Gastroesophageal sphincter (tissue), 4 donors: ENCODE measurements around the gene WDR20. TPM values are rescaled to one million over a fixed set of nuclear protein-coding genes. Genes with fewer than 3 reads are reported as not detected.

Experiments
- ATAC-seq: fragments of 150-250 bp; one replicate; pipeline ENCODE4 v1.9.1; 2016; ENCODE audit warnings: mild to moderate bottlenecking, moderate library complexity
- H3K27ac ChIP-seq, 4 donors: fragments of 200-600 bp; sonication (generic) in 3 of 4; 1 replicate in 3 of 4; 2 replicates in 1 of 4; pipeline ENCODE4 v1.5.1; 2016 to 2019
- H3K27me3 ChIP-seq: fragments of 200-600 bp; sonication (generic); one replicate; pipeline ENCODE4 v1.5.1; 2019
- H3K36me3 ChIP-seq, 2 donors: fragments of 200-600 bp; sonication (generic); one replicate each; pipeline ENCODE4 v1.5.1; 2019; ENCODE audit warnings: control low read depth in 1 of 2
- H3K4me1 ChIP-seq, 3 donors: fragments of 200-600 bp; sonication (generic); 1 replicate in 2 of 3; 2 replicates in 1 of 3; pipeline ENCODE4 v1.5.1; 2016 to 2019; ENCODE audit warnings: control low read depth in 2 of 3
- H3K4me3 ChIP-seq, 2 donors: fragments of 200-600 bp; sonication (generic); one replicate each; pipeline ENCODE4 v1.5.1; 2019; ENCODE audit warnings: mild to moderate bottlenecking in 1 of 2, moderate library complexity in 1 of 2
- H3K9me3 ChIP-seq, 3 donors: fragments of 200-600 bp; sonication (generic); one replicate each; pipeline ENCODE4 v1.5.1; 2017 to 2019; ENCODE audit warnings: control low read depth in 2 of 3
- CTCF ChIP-seq, 4 experiments: fragments of 200-600 bp in 2 of 4; fragments of 450-650 bp in 2 of 4; sonication (generic) in 1 of 4; IDR thresholded peaks; one replicate each; pipeline ENCODE4 v1.5.1; 2017 to 2019; ENCODE audit warnings: antibody characterized with exemption in 4 of 4, mild to moderate bottlenecking in 2 of 4, moderate library complexity in 2 of 4
- EP300 ChIP-seq: sonication (generic); formaldehyde crosslinking; IDR thresholded peaks from one replicate; pipeline ENCODE4 v1.6.1; 2017; ENCODE audit warnings: antibody characterized with exemption, mild to moderate bottlenecking
- POLR2A ChIP-seq, 2 donors: fragments of 450-650 bp; IDR thresholded peaks; one replicate each; pipeline ENCODE4 v1.6.1; 2017; ENCODE audit warnings: antibody characterized with exemption in 2 of 2, mild to moderate bottlenecking in 2 of 2, moderate library complexity in 1 of 2
- POLR2AphosphoS5 ChIP-seq: sonication (generic); formaldehyde crosslinking; IDR thresholded peaks from one replicate; pipeline ENCODE4 v1.6.1; 2017; ENCODE audit warnings: antibody characterized with exemption
- WGBS, 2 donors: methylation state at CpG; one replicate each; pipeline ENCODE4 v1.1.5; 2018; ENCODE audit warnings: low coverage in 1 of 2; 5-methylcytosine and 5-hydroxymethylcytosine counted together
- total RNA-seq, 4 donors: library from RNA; depleted of rRNA; stranded (reverse); fragments of >200 nt; gene quantifications; one replicate each; pipeline ENCODE4 v1.1.0, GENCODE V29; 2016

The WDR20 gene
- total RNA-seq, 4 donors from 2014 or later = 24.6 to 33.0 (median 28.9) TPM

DNA sequence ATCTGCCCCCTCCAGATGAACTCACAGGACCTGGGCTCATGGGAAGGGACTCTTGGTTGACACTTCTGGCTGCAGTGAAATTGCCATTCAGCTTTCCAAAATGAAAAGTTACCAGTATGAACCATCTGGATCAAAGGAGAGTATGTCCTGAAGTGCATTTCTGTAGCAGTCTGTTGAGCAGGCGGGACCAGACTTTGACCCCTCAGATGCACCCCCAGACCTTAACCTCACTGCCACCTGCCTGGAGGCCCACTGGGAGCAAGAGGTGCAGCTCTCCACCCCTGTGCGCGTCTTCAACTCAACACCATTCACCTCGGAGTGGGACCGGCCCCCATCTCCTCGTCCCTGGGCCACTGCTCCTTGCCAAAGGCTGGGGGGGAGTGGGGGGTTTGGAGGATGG is 110.3 kb downstream of the WDR20 start:
- H3K27me3 ChIP-seq = no peaks in the 10 kb centered on the region
- 88% methylated on average over 3 of the region's 6 CpGs; no CpG with 5 or more reads in 1 of the 2 donors for WGBS, 2 donors
- no peaks in the 10 kb centered on the region for H3K9me3 ChIP-seq
- TF ChIP-seq CTCF (IDR thresholded peaks at IDR 0.05) (no peak), POLR2AphosphoS5 (no peak), POLR2A (IDR thresholded peaks at IDR 0.05) (no peak), EP300 (no peak)
- no peak for ATAC-seq
- peaks cover 0 to 22% of the 10 kb centered on the region in 2 donors for H3K36me3 ChIP-seq
- no peak overlapping the region for H3K27ac ChIP-seq
- H3K4me1 ChIP-seq = no peaks in the 10 kb centered on the region
- H3K4me3 ChIP-seq = no peak overlapping the region

GRCh38 chr14:102250636-102251035 is 110.9 kb downstream of the WDR20 start:
- Histone ChIP-seq H3K4me1 (peaks cover 0 to 5% (median 0%) of the 10 kb centered on the region in 3 donors), H3K4me3 (no peak overlapping the region), H3K36me3 (peaks cover 0 to 22% of the 10 kb centered on the region in 2 donors), H3K27me3 (no peaks in the 10 kb centered on the region), H3K9me3 (no peaks in the 10 kb centered on the region), H3K27ac (no peak overlapping the region)
- no peak for ATAC-seq
- WGBS, 2 donors = 89 to 100% methylated on average over 3 to 7 of the region's 15 CpGs
- TF ChIP-seq POLR2AphosphoS5 (no peak), CTCF (IDR thresholded peaks at IDR 0.05) (no peak), POLR2A (IDR thresholded peaks at IDR 0.05) (no peak), EP300 (no peak)

DNA sequence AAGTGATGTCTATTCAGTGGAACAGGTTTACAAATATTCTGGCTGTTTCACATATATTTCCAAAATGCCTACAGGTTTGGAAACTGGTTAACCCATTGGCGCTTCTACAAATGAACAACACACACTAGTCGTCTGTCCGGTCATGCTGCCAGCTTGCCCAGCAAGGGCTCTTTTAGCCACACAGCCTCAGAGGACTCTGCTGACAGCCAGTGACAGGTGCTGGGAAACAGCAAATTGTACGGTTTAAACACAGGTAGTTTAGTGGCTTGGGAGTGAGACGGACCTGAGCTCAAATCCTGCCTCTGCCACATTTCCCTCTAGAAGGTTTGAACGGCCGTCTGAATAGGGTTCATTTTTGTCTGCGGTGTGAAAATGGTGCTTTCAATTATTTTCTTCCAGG is 111.5 kb downstream of the WDR20 start:
- Histone ChIP-seq H3K4me3 (no peak overlapping the region), H3K4me1 (peaks cover 0 to 7% (median 0%) of the 10 kb centered on the region in 3 donors), H3K27ac (no peak overlapping the region), H3K36me3 (peaks cover 0 to 22% of the 10 kb centered on the region in 2 donors), H3K9me3 (no peaks in the 10 kb centered on the region), H3K27me3 (no peaks in the 10 kb centered on the region)
- TF ChIP-seq POLR2AphosphoS5 = no peak
- no peak for TF ChIP-seq POLR2A (IDR thresholded peaks at IDR 0.05)
- TF ChIP-seq EP300 = no peak
- no peak for TF ChIP-seq CTCF (IDR thresholded peaks at IDR 0.05)
- no peak for ATAC-seq
- 87 to 93% methylated on average over 5 to 8 of the region's 8 CpGs for WGBS, 2 donors

DNA sequence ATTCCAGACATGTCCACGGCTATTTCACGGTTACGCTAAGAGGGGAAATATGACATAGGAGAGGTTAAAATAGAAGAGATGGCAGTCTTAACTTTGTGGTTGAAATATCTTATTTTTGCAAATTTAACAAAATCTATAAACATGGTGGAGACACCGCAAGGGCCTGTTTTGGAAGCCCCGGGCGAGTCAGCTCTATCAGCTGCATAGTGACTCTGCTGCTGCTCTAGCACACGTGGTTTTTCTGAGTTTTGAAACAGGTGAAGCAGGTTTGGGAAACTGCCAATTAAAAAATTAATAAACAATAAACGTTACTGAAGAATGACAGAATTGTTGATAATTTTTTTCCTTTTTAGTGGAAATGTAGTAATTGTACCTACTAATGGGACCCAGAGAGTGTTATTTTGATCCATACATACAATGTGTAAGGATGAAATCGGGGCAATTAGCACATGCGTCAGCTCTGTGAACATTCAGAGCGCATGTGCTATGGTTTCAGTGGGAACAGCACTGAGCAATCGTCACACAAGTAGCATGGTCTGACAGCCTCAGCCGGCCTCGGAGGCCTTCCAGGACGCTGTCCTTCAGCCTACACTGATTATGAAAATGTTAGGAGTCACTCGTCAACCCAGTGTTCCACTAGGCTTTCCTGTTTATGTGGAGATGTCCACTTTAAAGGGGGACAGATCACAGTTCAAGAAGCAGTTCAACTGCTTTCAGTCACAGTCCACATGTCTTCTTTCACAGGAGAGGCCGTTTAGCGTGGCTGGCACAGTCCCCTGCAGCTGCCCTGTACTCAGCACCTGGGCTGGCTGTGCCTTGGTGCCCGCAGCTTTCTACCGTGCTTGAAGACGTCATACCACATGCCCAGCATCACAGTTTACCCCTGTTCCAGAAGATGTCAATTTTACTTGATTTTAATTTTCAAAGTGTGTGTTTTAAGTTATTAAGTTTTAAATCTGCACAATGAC is 113.4 kb downstream of the WDR20 start:
- Histone ChIP-seq H3K4me1 (peaks cover 0 to 19% (median 0%) of the 10 kb centered on the region in 3 donors), H3K4me3 (no peak overlapping the region), H3K27ac (no peak overlapping the region), H3K36me3 (peaks cover 0 to 22% of the 10 kb centered on the region in 2 donors), H3K9me3 (no peaks in the 10 kb centered on the region), H3K27me3 (no peaks in the 10 kb centered on the region)
- no peak for TF ChIP-seq CTCF (IDR thresholded peaks at IDR 0.05)
- TF ChIP-seq EP300 = no peak
- no peak for TF ChIP-seq POLR2A (IDR thresholded peaks at IDR 0.05)
- no peak for TF ChIP-seq POLR2AphosphoS5
- no peak for ATAC-seq
- WGBS, 2 donors = 77 to 91% methylated on average over 20 of the region's 21 CpGs
